GM12878 (cell line): ENCODE measurements around the gene AP1B1. TPM values are rescaled to one million over a fixed set of nuclear protein-coding genes. Genes with fewer than 3 reads are reported as not detected.

Experiments
- ATAC-seq: fragments of 200-7000 bp; cut with Tn5 transposase; 3 replicates; pipeline ENCODE4 v1.9.1; 2020; ENCODE audit warnings: mild to moderate bottlenecking, moderate library complexity
- BruUV-seq: library from RNA; stranded (reverse); fragments of 400-500 nt; replicated peaks from 2 replicates; lab custom pipeline; 2021; lab: Mats Ljungman, UMichigan
- CTCF ChIA-PET: fragments of 300-600 bp; sonication (Branson Sonifier 250); formaldehyde crosslinking; extraction: SDS; loops from one replicate; lab custom pipeline; 2021; ENCODE audit warnings: inconsistent platforms; lab: Yijun Ruan, JAX
- POLR2A ChIA-PET: fragments of 350-600 bp; formaldehyde crosslinking; extraction: SDS; loops from one replicate; lab custom pipeline; 2021; ENCODE audit warnings: inconsistent platforms; lab: Charles Lee
- RAD21 ChIA-PET: fragments of 300-600 bp; sonication (Branson Sonifier 250); formaldehyde crosslinking; loops from one replicate; lab custom pipeline; 2023; ENCODE audit warnings: antibody characterized with exemption; ENCODE audit not compliant: unreplicated experiment; lab: Charles Lee
- SMC1A ChIA-PET: fragments of 300-600 bp; sonication (Branson Sonifier 250); formaldehyde crosslinking; loops from one replicate; lab custom pipeline; 2023; ENCODE audit not compliant: unreplicated experiment, uncharacterized antibody; lab: Charles Lee
- DNase-seq: peaks from one replicate; pipeline ENCODE4 v3.0.0-alpha.2; 2011; ENCODE audit warnings: low read depth, low spot score
- FAIRE-seq: peaks from 3 replicates; lab custom pipeline; 2011; peaks lifted over from hg19 to GRCh38; lab: Jason Lieb, UNC
- H2AFZ ChIP-seq: 2 replicates; pipeline ENCODE4 v1.6.0; 2011; ENCODE audit warnings: low read depth, low read length, control low read depth; ENCODE audit not compliant: control insufficient read depth
- H3K27ac ChIP-seq: 2 replicates; pipeline ENCODE4 v1.5.1; 2011; ENCODE audit warnings: control low read depth; ENCODE audit not compliant: control insufficient read depth, insufficient read depth
- H3K27me3 ChIP-seq, 2 experiments: replicated peaks in 1 of 2; 2 replicates each; pipeline versions ENCODE4 v1.6.0 to v1.6.1; 2011; ENCODE audit warnings: low read length in 1 of 2; ENCODE audit not compliant: control insufficient read depth in 2 of 2, insufficient read depth in 2 of 2
- H3K36me3 ChIP-seq, 2 experiments: 2 replicates each; pipeline ENCODE4 v1.5.1; 2011; ENCODE audit warnings: low read length in 1 of 2; ENCODE audit not compliant: control insufficient read depth in 2 of 2, insufficient read depth in 2 of 2
- H3K4me1 ChIP-seq: 2 replicates; pipeline ENCODE4 v1.6.1; 2011; ENCODE audit warnings: mild to moderate bottlenecking, low read length, moderate library complexity, mixed read lengths; ENCODE audit not compliant: control insufficient read depth, insufficient read depth
- H3K4me2 ChIP-seq: 2 replicates; pipeline ENCODE4 v1.6.0; 2011; ENCODE audit warnings: control low read depth; ENCODE audit not compliant: control insufficient read depth, insufficient read depth
- H3K4me3 ChIP-seq: fragments of 200-600 bp; sonication (generic); 2 replicates; pipeline ENCODE4 v1.5.1; 2016
- H3K79me2 ChIP-seq: 2 replicates; pipeline ENCODE4 v1.6.0; 2011; ENCODE audit warnings: low read length; ENCODE audit not compliant: control insufficient read depth, insufficient read depth
- H3K9ac ChIP-seq: 2 replicates; pipeline ENCODE4 v1.8.0; 2011; ENCODE audit warnings: low read length, control low read depth, mixed read lengths; ENCODE audit not compliant: control insufficient read depth, insufficient read depth
- H3K9me3 ChIP-seq: replicated peaks from 3 replicates; pipeline ENCODE4 v1.5.1; 2011; ENCODE audit warnings: mild to moderate bottlenecking, low read length; ENCODE audit not compliant: control insufficient read depth, insufficient read depth
- H4K20me1 ChIP-seq: 2 replicates; pipeline ENCODE4 v1.6.0; 2011; ENCODE audit not compliant: control insufficient read depth, insufficient read depth
- EGR1 ChIP-seq, 2 experiments: IDR thresholded peaks; 1 replicate in 1 of 2; 2 replicates in 1 of 2; pipeline ENCODE4 v1.6.1; 2011 to 2012; ENCODE audit warnings: low read depth in 2 of 2, low read length in 2 of 2, borderline replicate concordance in 1 of 2, mild to moderate bottlenecking in 1 of 2, moderate library complexity in 1 of 2
- STAT1 ChIP-seq: fragments of 450-650 bp; conservative IDR thresholded peaks from 2 replicates; pipeline ENCODE4 v1.6.1; 2014; ENCODE audit warnings: antibody characterized with exemption, mild to moderate bottlenecking
- USF2 ChIP-seq: IDR thresholded peaks from 2 replicates; pipeline ENCODE4 v1.6.1; 2011; ENCODE audit warnings: low read depth, low read length, improper control_type of control experiment, borderline replicate concordance
- WGBS: methylation state at CpG from one replicate; pipeline ENCODE4 v1.1.6; 2016; ENCODE audit warnings: low lambda C conversion rate; ENCODE audit not compliant: insufficient replicate concordance, insufficient coverage; ENCODE audit errors: missing lambda C conversion rate; 5-methylcytosine and 5-hydroxymethylcytosine counted together
- in situ Hi-C: fragments of 300-500 bp; cut with MboI; formaldehyde crosslinking; loops from 9 replicates; pipeline ENCODE4 v1.14.3; 2018; ENCODE audit warnings: mixed read lengths
- intact Hi-C: fragments of 100-400 bp; cut with micrococcal nuclease; formaldehyde crosslinking; loops from one replicate; pipeline ENCODE4 v1.14.2; 2022; ENCODE audit not compliant: unreplicated experiment
- polyA plus RNA-seq, 11 experiments: library from polyadenylated mRNA; depleted of rRNA in 4 of 11; unstranded in 6 of 11; stranded (reverse) in 5 of 11; fragments of >200 nt; fragmentation: Nextera tagmentation in 4 of 11; fragmentation: Illumina TruSeq in 1 of 11; extraction: Ambion mirVana in 4 of 11; extraction: Trizol in 1 of 11; gene quantifications; 1 replicate in 1 of 11; 2 replicates in 10 of 11; pipeline versions ENCODE4 v1.2.1 to v1.2.3, GENCODE V29; 2011 to 2016; ENCODE audit warnings: inconsistent platforms in 2 of 11, missing spikeins in 2 of 11, low read depth in 1 of 11
- total RNA-seq, 4 experiments: library from RNA; depleted of rRNA in 3 of 4; stranded (reverse); fragments of >200 nt in 3 of 4; fragmentation: Illumina TruSeq in 1 of 4; extraction: Trizol in 1 of 4; gene quantifications; 2 replicates each; pipeline versions ENCODE4 v1.2.1 to v1.2.3, GENCODE V29; 2013 to 2021
- TF ChIP-seq, protein P1 (sequence below): fragments of 450-650 bp; formaldehyde crosslinking; IDR thresholded peaks from 2 replicates; pipeline ENCODE4 v1.5.0; 2022; ENCODE audit warnings: mild to moderate bottlenecking, missing genetic modification characterization
- TF ChIP-seq, protein P2 (sequence below): fragments of 450-650 bp; IDR thresholded peaks from 2 replicates; pipeline ENCODE4 v1.6.1; 2017; ENCODE audit warnings: mild to moderate bottlenecking, moderate library complexity
- TF ChIP-seq, protein P3 (sequence below): fragments of 450-650 bp; formaldehyde crosslinking; IDR thresholded peaks from 2 replicates; pipeline ENCODE4 v1.4.0; 2022; ENCODE audit warnings: mild to moderate bottlenecking, moderate library complexity

Gene AP1B1
- total and polyA plus RNA-seq, 10 of the 15 experiments (the other 5 are each of a cell fraction or from before 2014, with no cell fraction given), result 2.1 to 98.6 (median 57.8) TPM

- Histone ChIP-seq H4K20me1 (no peaks in the 10 kb centered on the region), H3K36me3 (peaks cover 12 to 20% of the 10 kb centered on the region in 2 experiments), H3K4me3 (no peak overlapping the region), H3K27ac (no peak overlapping the region), H3K4me2 (no peak overlapping the region), H2AFZ (no peak overlapping the region), H3K27me3 (peaks cover 2 to 7% of the 10 kb centered on the region in 2 experiments; a peak in 2 of 4 replicates), H3K9me3 (no peaks in the 10 kb centered on the region; the same call in 2 of the 3 replicates), H3K79me2 (no peaks in the 10 kb centered on the region), H3K4me1 (no peaks in the 10 kb centered on the region; the same call in 1 of the 2 replicates), H3K9ac (no peak overlapping the region)
- intact Hi-C loops, result no loop called here
- ChIA-PET CTCF (interaction anchor here (0.6 to 1.0 kb wide), 2 partner anchors 8 to 36 kb away, joined by 3 read pairs; no protein-coding TSS in a partner anchor), SMC1A (no interaction called here), POLR2A (interaction anchor here (0.6 kb wide), 1 partner anchor 14 kb away, joined by 4 read pairs; no protein-coding TSS in a partner anchor), RAD21 (no interaction called here)
- ATAC-seq (no peak; the same call in 2 of the 3 replicates), FAIRE-seq (no peak), DNase-seq (no peak)
- in situ Hi-C loops, result no loop called here
- BruUV-seq, result no TSS peak
- 59% methylated on average over 13 of the region's 13 CpGs for WGBS
- no peak for TF ChIP-seq STAT1
- no peak for TF ChIP-seq EGR1 (IDR thresholded peaks at IDR 0.05; ENCODE audit: borderline replicate concordance in 1 of 2, low read depth in 2 of 2, low read length in 2 of 2)
- TF ChIP-seq, protein P1, sequence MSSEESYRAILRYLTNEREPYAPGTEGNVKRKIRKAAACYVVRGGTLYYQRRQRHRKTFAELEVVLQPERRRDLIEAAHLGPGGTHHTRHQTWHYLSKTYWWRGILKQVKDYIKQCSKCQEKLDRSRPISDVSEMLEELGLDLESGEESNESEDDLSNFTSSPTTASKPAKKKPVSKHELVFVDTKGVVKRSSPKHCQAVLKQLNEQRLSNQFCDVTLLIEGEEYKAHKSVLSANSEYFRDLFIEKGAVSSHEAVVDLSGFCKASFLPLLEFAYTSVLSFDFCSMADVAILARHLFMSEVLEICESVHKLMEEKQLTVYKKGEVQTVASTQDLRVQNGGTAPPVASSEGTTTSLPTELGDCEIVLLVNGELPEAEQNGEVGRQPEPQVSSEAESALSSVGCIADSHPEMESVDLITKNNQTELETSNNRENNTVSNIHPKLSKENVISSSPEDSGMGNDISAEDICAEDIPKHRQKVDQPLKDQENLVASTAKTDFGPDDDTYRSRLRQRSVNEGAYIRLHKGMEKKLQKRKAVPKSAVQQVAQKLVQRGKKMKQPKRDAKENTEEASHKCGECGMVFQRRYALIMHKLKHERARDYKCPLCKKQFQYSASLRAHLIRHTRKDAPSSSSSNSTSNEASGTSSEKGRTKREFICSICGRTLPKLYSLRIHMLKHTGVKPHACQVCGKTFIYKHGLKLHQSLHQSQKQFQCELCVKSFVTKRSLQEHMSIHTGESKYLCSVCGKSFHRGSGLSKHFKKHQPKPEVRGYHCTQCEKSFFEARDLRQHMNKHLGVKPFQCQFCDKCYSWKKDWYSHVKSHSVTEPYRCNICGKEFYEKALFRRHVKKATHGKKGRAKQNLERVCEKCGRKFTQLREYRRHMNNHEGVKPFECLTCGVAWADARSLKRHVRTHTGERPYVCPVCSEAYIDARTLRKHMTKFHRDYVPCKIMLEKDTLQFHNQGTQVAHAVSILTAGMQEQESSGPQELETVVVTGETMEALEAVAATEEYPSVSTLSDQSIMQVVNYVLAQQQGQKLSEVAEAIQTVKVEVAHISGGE (CRISPR knock-in tag), result no peak
- no peak for TF ChIP-seq USF2
- TF ChIP-seq, protein P2, sequence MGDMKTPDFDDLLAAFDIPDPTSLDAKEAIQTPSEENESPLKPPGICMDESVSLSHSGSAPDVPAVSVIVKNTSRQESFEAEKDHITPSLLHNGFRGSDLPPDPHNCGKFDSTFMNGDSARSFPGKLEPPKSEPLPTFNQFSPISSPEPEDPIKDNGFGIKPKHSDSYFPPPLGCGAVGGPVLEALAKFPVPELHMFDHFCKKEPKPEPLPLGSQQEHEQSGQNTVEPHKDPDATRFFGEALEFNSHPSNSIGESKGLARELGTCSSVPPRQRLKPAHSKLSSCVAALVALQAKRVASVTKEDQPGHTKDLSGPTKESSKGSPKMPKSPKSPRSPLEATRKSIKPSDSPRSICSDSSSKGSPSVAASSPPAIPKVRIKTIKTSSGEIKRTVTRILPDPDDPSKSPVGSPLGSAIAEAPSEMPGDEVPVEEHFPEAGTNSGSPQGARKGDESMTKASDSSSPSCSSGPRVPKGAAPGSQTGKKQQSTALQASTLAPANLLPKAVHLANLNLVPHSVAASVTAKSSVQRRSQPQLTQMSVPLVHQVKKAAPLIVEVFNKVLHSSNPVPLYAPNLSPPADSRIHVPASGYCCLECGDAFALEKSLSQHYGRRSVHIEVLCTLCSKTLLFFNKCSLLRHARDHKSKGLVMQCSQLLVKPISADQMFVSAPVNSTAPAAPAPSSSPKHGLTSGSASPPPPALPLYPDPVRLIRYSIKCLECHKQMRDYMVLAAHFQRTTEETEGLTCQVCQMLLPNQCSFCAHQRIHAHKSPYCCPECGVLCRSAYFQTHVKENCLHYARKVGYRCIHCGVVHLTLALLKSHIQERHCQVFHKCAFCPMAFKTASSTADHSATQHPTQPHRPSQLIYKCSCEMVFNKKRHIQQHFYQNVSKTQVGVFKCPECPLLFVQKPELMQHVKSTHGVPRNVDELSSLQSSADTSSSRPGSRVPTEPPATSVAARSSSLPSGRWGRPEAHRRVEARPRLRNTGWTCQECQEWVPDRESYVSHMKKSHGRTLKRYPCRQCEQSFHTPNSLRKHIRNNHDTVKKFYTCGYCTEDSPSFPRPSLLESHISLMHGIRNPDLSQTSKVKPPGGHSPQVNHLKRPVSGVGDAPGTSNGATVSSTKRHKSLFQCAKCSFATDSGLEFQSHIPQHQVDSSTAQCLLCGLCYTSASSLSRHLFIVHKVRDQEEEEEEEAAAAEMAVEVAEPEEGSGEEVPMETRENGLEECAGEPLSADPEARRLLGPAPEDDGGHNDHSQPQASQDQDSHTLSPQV, result no peak
- TF ChIP-seq, protein P3, sequence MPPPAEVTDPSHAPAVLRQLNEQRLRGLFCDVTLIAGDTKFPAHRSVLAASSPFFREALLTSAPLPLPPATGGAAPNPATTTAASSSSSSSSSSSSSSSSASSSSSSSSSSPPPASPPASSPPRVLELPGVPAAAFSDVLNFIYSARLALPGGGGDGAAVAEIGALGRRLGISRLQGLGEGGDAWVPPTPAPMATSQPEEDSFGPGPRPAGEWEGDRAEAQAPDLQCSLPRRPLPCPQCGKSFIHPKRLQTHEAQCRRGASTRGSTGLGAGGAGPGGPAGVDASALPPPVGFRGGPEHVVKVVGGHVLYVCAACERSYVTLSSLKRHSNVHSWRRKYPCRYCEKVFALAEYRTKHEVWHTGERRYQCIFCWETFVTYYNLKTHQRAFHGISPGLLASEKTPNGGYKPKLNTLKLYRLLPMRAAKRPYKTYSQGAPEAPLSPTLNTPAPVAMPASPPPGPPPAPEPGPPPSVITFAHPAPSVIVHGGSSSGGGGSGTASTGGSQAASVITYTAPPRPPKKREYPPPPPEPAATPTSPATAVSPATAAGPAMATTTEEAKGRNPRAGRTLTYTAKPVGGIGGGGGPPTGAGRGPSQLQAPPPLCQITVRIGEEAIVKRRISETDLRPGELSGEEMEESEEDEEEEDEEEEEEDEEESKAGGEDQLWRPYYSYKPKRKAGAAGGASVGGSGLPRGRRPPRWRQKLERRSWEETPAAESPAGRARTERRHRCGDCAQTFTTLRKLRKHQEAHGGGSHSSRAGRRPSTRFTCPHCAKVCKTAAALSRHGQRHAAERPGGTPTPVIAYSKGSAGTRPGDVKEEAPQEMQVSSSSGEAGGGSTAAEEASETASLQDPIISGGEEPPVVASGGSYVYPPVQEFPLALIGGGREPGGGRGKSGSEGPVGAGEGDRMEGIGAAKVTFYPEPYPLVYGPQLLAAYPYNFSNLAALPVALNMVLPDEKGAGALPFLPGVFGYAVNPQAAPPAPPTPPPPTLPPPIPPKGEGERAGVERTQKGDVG (CRISPR knock-in tag), result no peak
- TF ChIP-seq, all 136 proteins: peak for 0
These were observed 85.5 kb downstream of the AP1B1 start for GRCh38 chr22:29302681-29303465.
